ENCODE data around the gene DOCK4. TPM values are rescaled to one million over a fixed set of nuclear protein-coding genes. Genes with fewer than 3 reads are reported as not detected.

Gene DOCK4
- total RNA-seq, 4 donors from 2014 or later, result 30.8 to 49.8 (median 37.2) TPM

- Histone ChIP-seq H3K4me3 (no peak overlapping the region), H3K27ac (no peak overlapping the region), H3K36me3 (no peaks in the 10 kb centered on the region), H3K4me1 (no peaks in the 10 kb centered on the region), H3K27me3 (no peaks in the 10 kb centered on the region), H3K9me3 (no peaks in the 10 kb centered on the region)
- DNase-seq (ENCODE audit: low spot score in 2 of 2), result no peak
- WGBS, 2 donors, result 56 to 72% methylated on average over 1 of the region's 1 CpG
- TF ChIP-seq POLR2A (IDR thresholded peaks at IDR 0.05) (no peak), EP300 (IDR thresholded peaks at IDR 0.05) (no peak), CTCF (IDR thresholded peaks at IDR 0.05) (no peak)
Observed at GRCh38 chr7:111697771-111698170, 508.4 kb downstream of the DOCK4 start.

DNA sequence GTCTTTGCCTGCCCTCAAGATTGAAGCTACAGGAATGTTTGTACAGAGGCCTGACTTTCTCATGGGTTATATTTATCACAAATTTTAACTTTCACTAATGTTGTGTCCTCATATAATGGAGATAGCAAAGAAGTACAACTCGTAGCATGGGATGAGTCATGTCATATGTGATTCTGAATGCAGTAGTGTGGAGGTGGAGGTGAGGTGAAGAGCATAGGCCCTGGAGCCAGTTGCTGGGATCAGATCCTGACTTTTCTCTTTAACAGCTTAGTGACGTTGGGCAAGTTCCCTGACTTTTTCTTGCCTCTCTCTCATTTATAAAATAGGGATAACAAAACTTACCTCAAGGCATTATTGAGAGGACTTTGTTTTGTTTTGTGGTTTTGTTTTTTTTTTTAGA lies 511.8 kb downstream of the DOCK4 start:
- no peaks in the 10 kb centered on the region for H3K36me3 ChIP-seq

DNA sequence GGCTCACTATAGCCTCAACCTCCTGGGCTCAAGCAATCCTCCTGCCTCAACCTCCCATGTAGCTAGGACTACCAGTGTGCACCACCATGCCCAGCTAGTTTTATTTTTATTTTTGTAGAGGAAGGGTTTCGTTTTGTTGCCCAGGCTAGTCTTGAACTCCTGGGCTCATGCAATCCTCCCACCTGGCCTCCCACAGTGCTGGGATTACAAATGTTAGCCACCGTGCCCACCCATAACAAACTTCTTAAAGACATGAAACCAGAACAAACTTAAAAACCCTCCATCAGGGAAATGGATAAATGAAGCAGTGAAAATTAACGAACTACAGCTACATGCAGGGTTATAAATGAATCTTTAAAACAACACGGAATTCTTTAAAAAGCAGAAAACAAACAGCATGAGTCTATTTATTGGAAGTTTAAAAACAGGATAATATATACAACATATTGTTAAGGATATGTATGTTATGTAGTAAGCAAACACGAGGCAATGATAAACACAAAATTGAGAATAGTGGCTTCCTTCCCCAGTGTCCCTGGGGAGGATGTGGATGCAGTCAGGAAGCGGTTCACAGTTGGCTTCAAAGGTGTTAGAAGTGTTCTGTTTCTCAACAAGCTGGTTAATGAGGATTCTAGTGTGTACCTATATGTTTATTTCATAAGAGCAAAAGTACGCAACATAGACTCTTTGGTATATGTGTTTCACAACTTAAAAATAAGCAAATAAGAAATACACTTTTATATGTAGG lies 515.7 kb downstream of the DOCK4 start:
- no peaks in the 10 kb centered on the region for H3K36me3 ChIP-seq
- H3K9me3 ChIP-seq, result no peaks in the 10 kb centered on the region
- H3K4me3 ChIP-seq, result no peak overlapping the region
- no peak for DNase-seq (ENCODE audit: low spot score in 2 of 2)
- no peak overlapping the region for H3K27ac ChIP-seq
- H3K4me1 ChIP-seq, result no peaks in the 10 kb centered on the region
- TF ChIP-seq EP300 (IDR thresholded peaks at IDR 0.05) (no peak), CTCF (IDR thresholded peaks at IDR 0.05) (no peak), POLR2A (IDR thresholded peaks at IDR 0.05) (no peak)
- 62 to 67% methylated on average over 7 of the region's 7 CpGs for WGBS, 2 donors
- no peaks in the 10 kb centered on the region for H3K27me3 ChIP-seq

More for the DNA sequence above, 511.8 kb downstream of the DOCK4 start:
- Histone ChIP-seq H3K27me3 (no peaks in the 10 kb centered on the region), H3K4me3 (no peak overlapping the region), H3K9me3 (no peaks in the 10 kb centered on the region), H3K27ac (no peak overlapping the region), H3K4me1 (no peaks in the 10 kb centered on the region)
- DNase-seq (ENCODE audit: low spot score in 2 of 2), result no peak
- 77 to 78% methylated on average over 2 of the region's 2 CpGs for whole genome bisulfite sequencing, 2 donors
- TF ChIP-seq POLR2A (IDR thresholded peaks at IDR 0.05), result no peak
- no peak for TF ChIP-seq CTCF (IDR thresholded peaks at IDR 0.05)
- TF ChIP-seq EP300 (IDR thresholded peaks at IDR 0.05), result no peak

DNA sequence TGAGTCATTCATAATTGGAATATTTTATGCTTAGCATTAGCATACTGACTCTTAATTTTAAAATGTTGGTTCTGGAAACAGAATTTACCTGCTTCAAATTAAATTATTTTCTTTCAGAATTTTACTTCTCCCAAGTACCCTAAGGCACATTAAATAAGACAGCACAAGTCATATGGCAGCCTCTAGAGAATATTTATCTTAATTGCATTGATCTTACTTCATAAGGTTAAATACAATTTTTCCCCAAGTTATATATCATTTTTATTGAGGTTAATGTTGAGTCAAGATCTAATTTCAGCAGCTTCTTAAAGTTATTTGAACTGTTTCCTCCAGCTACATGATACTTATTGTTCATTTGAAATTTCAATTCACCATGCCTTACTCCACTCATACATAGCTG lies 520.9 kb downstream of the DOCK4 start:
- TF ChIP-seq POLR2A (IDR thresholded peaks at IDR 0.05), result no peak
- H3K36me3 ChIP-seq, result no peaks in the 10 kb centered on the region

GRCh38 chr7:111682588-111683340 lies 523.4 kb downstream of the DOCK4 start:
- H3K4me1 ChIP-seq, result no peaks in the 10 kb centered on the region
- H3K4me3 ChIP-seq, result no peak overlapping the region
- 79 to 83% methylated on average over 8 of the region's 8 CpGs for WGBS, 2 donors
- H3K9me3 ChIP-seq, result no peaks in the 10 kb centered on the region
- H3K27ac ChIP-seq, result no peak overlapping the region
- no peaks in the 10 kb centered on the region for H3K36me3 ChIP-seq
- no peak for DNase-seq (ENCODE audit: low spot score in 2 of 2)
- H3K27me3 ChIP-seq, result no peaks in the 10 kb centered on the region
- TF ChIP-seq POLR2A (IDR thresholded peaks at IDR 0.05) (no peak), EP300 (IDR thresholded peaks at IDR 0.05) (no peak), CTCF (IDR thresholded peaks at IDR 0.05) (no peak)

More for the DNA sequence above, 520.9 kb downstream of the DOCK4 start:
- H3K4me1 ChIP-seq, result no peaks in the 10 kb centered on the region
- no peaks in the 10 kb centered on the region for H3K9me3 ChIP-seq
- no peak for DNase-seq (ENCODE audit: low spot score in 2 of 2)
- no peak overlapping the region for H3K4me3 ChIP-seq
- H3K27me3 ChIP-seq, result no peaks in the 10 kb centered on the region
- H3K27ac ChIP-seq, result no peak overlapping the region
